IMR-90 (cell line): ENCODE measurements around the gene PRDX5. TPM values are rescaled to one million over a fixed set of nuclear protein-coding genes. Genes with fewer than 3 reads are reported as not detected.
A peak's percentile ranks its signal among the peaks of the same experiment; 100 is the strongest.

Source experiments
- ATAC-seq: fragments of 200-7000 bp; cut with Tn5 transposase; 2 replicates; pipeline ENCODE4 v1.9.1; 2020; ENCODE audit warnings: low read depth, mild to moderate bottlenecking, moderate library complexity
- BruUV-seq: library from RNA; stranded (reverse); fragments of 400-500 nt; replicated peaks from 2 replicates; lab custom pipeline; 2021; lab: Mats Ljungman, UMichigan
- CTCF ChIA-PET: fragments of 300-600 bp; formaldehyde crosslinking; extraction: SDS; loops from one replicate; lab custom pipeline; 2021; ENCODE audit warnings: antibody characterized with exemption; lab: Yijun Ruan, JAX
- POLR2A ChIA-PET: fragments of 300-600 bp; sonication (Branson Sonifier 250); formaldehyde crosslinking; loops from one replicate; lab custom pipeline; 2022; ENCODE audit warnings: antibody characterized with exemption; ENCODE audit not compliant: unreplicated experiment; lab: Charles Lee
- DNase-seq: peaks from one replicate; pipeline ENCODE4 v3.0.0; 2013
- H2AFZ ChIP-seq: replicated peaks from 2 replicates; pipeline ENCODE3; 2013; ENCODE audit warnings: low read length, mild to moderate bottlenecking; ENCODE audit not compliant: poor library complexity
- H2AK5ac ChIP-seq: 2 replicates; pipeline ENCODE4 v1.6.1; 2013; ENCODE audit warnings: low read depth, low read length, inconsistent platforms
- H2AK9ac ChIP-seq: replicated peaks from 2 replicates; pipeline ENCODE3; 2013; ENCODE audit warnings: mild to moderate bottlenecking, low read depth, low read length, moderate library complexity; ENCODE audit not compliant: poor library complexity
- H2BK120ac ChIP-seq: 2 replicates; pipeline ENCODE4 v1.6.1; 2013; ENCODE audit warnings: low read depth, low read length, inconsistent platforms
- H2BK15ac ChIP-seq: 3 replicates; pipeline ENCODE4 v1.6.1; 2013; ENCODE audit warnings: low read depth, low read length, inconsistent platforms
- H2BK20ac ChIP-seq: 2 replicates; pipeline ENCODE4 v1.6.1; 2013; ENCODE audit warnings: low read depth, mild to moderate bottlenecking, inconsistent platforms, low read length, moderate library complexity
- H2BK5ac ChIP-seq: 2 replicates; pipeline ENCODE4 v1.6.1; 2013; ENCODE audit warnings: mild to moderate bottlenecking, low read depth, low read length, inconsistent platforms; ENCODE audit not compliant: poor library complexity, severe bottlenecking
- H3K14ac ChIP-seq: replicated peaks from 2 replicates; pipeline ENCODE4 v1.6.1; 2013; ENCODE audit warnings: low read depth, low read length, inconsistent platforms
- H3K18ac ChIP-seq: 2 replicates; pipeline ENCODE4 v1.6.1; 2013; ENCODE audit warnings: low read depth, low read length, control low read depth
- H3K23ac ChIP-seq: 2 replicates; pipeline ENCODE4 v1.6.1; 2013; ENCODE audit warnings: low read depth, low read length, inconsistent platforms
- H3K27ac ChIP-seq: 2 replicates; pipeline ENCODE4 v1.5.1; 2013; ENCODE audit warnings: mild to moderate bottlenecking, control low read depth, low read length; ENCODE audit not compliant: insufficient read depth
- H3K27me3 ChIP-seq: 2 replicates; pipeline ENCODE4 v1.6.1; 2013; ENCODE audit warnings: low read length; ENCODE audit not compliant: control insufficient read depth, insufficient read depth
- H3K36me3 ChIP-seq: 2 replicates; pipeline ENCODE4 v1.6.1; 2013; ENCODE audit warnings: low read length, mixed read lengths; ENCODE audit not compliant: control insufficient read depth, insufficient read depth
- H3K4ac ChIP-seq: 2 replicates; pipeline ENCODE4 v1.6.1; 2013; ENCODE audit warnings: low read depth, low read length, inconsistent platforms
- H3K4me1 ChIP-seq: 2 replicates; pipeline ENCODE4 v1.6.1; 2013; ENCODE audit warnings: low read length, mixed read lengths; ENCODE audit not compliant: control insufficient read depth, insufficient read depth
- H3K4me2 ChIP-seq: 2 replicates; pipeline ENCODE4 v1.6.1; 2013; ENCODE audit warnings: low read depth, mild to moderate bottlenecking, control low read depth, low read length, moderate library complexity
- H3K4me3 ChIP-seq: 2 replicates; pipeline ENCODE4 v1.5.1; 2013; ENCODE audit warnings: low read depth, mild to moderate bottlenecking, control low read depth, low read length, moderate library complexity; ENCODE audit not compliant: insufficient read depth
- H3K56ac ChIP-seq: 2 replicates; pipeline ENCODE4 v1.6.1; 2013; ENCODE audit warnings: low read length, inconsistent platforms; ENCODE audit not compliant: insufficient read depth; ENCODE audit errors: extremely low read depth
- H3K79me1 ChIP-seq, 2 experiments: 2 replicates each; pipeline ENCODE4 v1.6.1; 2013; ENCODE audit warnings: low read length in 2 of 2, inconsistent platforms in 1 of 2, low read depth in 1 of 2
- H3K9ac ChIP-seq: 2 replicates; pipeline ENCODE4 v1.6.1; 2013; ENCODE audit warnings: low read depth, low read length, control low read depth
- H3K9me1 ChIP-seq: 2 replicates; pipeline ENCODE4 v1.6.1; 2013; ENCODE audit warnings: low read length, inconsistent platforms; ENCODE audit not compliant: insufficient read depth
- H3K9me3 ChIP-seq: 2 replicates; pipeline ENCODE4 v1.6.1; 2013; ENCODE audit warnings: low read length; ENCODE audit not compliant: control insufficient read depth, insufficient read depth
- H4K20me1 ChIP-seq: 2 replicates; pipeline ENCODE4 v1.6.1; 2013; ENCODE audit warnings: low read length, inconsistent platforms; ENCODE audit not compliant: insufficient read depth
- H4K5ac ChIP-seq: 2 replicates; pipeline ENCODE4 v1.6.1; 2013; ENCODE audit warnings: mild to moderate bottlenecking, low read depth, low read length, control low read depth
- H4K8ac ChIP-seq, 2 experiments: 2 replicates each; pipeline ENCODE4 v1.6.1; 2013; ENCODE audit warnings: low read depth in 2 of 2, low read length in 2 of 2, control low read depth in 1 of 2, inconsistent platforms in 1 of 2
- H4K91ac ChIP-seq: 2 replicates; pipeline ENCODE4 v1.6.1; 2013; ENCODE audit warnings: low read depth, low read length, inconsistent platforms; ENCODE audit not compliant: insufficient read depth
- BHLHE40 ChIP-seq: fragments of 150-350 bp; IDR thresholded peaks from 2 replicates; pipeline ENCODE4 v1.6.1; 2016; ENCODE audit warnings: mild to moderate bottlenecking, low read depth, low read length
- CEBPB ChIP-seq: IDR thresholded peaks from 2 replicates; pipeline ENCODE4 v1.6.1; 2012; ENCODE audit warnings: low read depth, low read length, improper control_type of control experiment
- FOS ChIP-seq: fragments of 150-350 bp; IDR thresholded peaks from 2 replicates; pipeline ENCODE4 v1.6.1; 2016; ENCODE audit warnings: low read depth, low read length
- MXI1 ChIP-seq: IDR thresholded peaks from 2 replicates; pipeline ENCODE4 v1.6.1; 2012; ENCODE audit warnings: low read depth, mild to moderate bottlenecking, low read length, moderate library complexity, borderline replicate concordance
- NFE2L2 ChIP-seq: fragments of 150-350 bp; IDR thresholded peaks from 2 replicates; pipeline ENCODE4 v1.6.1; 2016; ENCODE audit warnings: low read depth, mild to moderate bottlenecking, low read length
- RFX5 ChIP-seq: IDR thresholded peaks from 2 replicates; pipeline ENCODE4 v1.8.0; 2012; ENCODE audit warnings: low read depth, mild to moderate bottlenecking, low read length, moderate library complexity
- SMC3 ChIP-seq: fragments of 150-350 bp; IDR thresholded peaks from 2 replicates; pipeline ENCODE4 v1.6.1; 2016; ENCODE audit warnings: low read depth, mild to moderate bottlenecking, antibody characterized with exemption, low read length, moderate library complexity
- USF2 ChIP-seq: fragments of 150-350 bp; IDR thresholded peaks from 2 replicates; pipeline ENCODE4 v1.6.1; 2017; ENCODE audit warnings: mild to moderate bottlenecking, antibody characterized with exemption, low read length, low read depth
- WGBS, 2 experiments: methylation state at CpG; one replicate each; pipeline versions ENCODE4 v1.1.5 to v1.1.7; 2013; ENCODE audit warnings: missing lambda C conversion rate in 2 of 2; ENCODE audit not compliant: insufficient read length in 1 of 2; ENCODE audit errors: extremely low coverage in 2 of 2; 5-methylcytosine and 5-hydroxymethylcytosine counted together
- dilution Hi-C: fragments of 300-500 bp; cut with HindIII; formaldehyde crosslinking; loops from one replicate; pipeline ENCODE4 v1.14.3; 2018; ENCODE audit warnings: low sequenced_read_pairs; ENCODE audit not compliant: unreplicated experiment
- in situ Hi-C: fragments of 300-500 bp; cut with MboI; formaldehyde crosslinking; loops from 3 replicates; pipeline ENCODE4 v1.14.3; 2019; ENCODE audit warnings: low sequenced_read_pairs, inconsistent platforms, mixed read lengths
- intact Hi-C: fragments of 100-400 bp; cut with micrococcal nuclease; formaldehyde crosslinking; loops from 2 replicates; pipeline ENCODE4 v1.10.0; 2022
- polyA plus RNA-seq, 3 experiments: library from polyadenylated mRNA; depleted of rRNA; stranded (reverse); fragments of >200 nt; gene quantifications; 2 replicates each; pipeline ENCODE4 v1.2.3, GENCODE V29; 2012; ENCODE audit warnings: low replicate concordance in 1 of 3
- total RNA-seq: library from RNA; depleted of rRNA; stranded (reverse); fragments of >200 nt; gene quantifications from 2 replicates; pipeline ENCODE4 v1.2.3, GENCODE V29; 2012
- TF ChIP-seq, protein P1 (sequence below): conservative IDR thresholded peaks from 2 replicates; pipeline ENCODE4 v1.5.1; 2012; ENCODE audit warnings: mild to moderate bottlenecking, low read depth, low read length, improper control_type of control experiment

The PRDX5 gene
- total and polyA plus RNA-seq, 2 of the 4 experiments (the other 2 are of a cell fraction), result 120 to 292 TPM

GRCh38 chr11:64322925-64323260 lies 5.0 kb downstream of the PRDX5 start:
- dilution Hi-C loops (no loop called here), in situ Hi-C loops (no loop called here), intact Hi-C loops (no loop called here)
- no peak overlapping the region for H2BK20ac ChIP-seq
- no peak overlapping the region for H3K4me2 ChIP-seq
- H4K91ac ChIP-seq, result no peak overlapping the region
- no peak for ATAC-seq
- peak overlapping the region; percentile 23 for H2AK9ac ChIP-seq
- H3K9me3 ChIP-seq, result 0 out of 2 replicates have a peak, but pooled peaks cover 2% of the 10 kb centered on the region
- H3K14ac ChIP-seq, result no peak overlapping the region
- H2BK120ac ChIP-seq, result no peak overlapping the region
- no peak overlapping the region for H3K9ac ChIP-seq
- H4K20me1 ChIP-seq, result no peaks in the 10 kb centered on the region; the same call in 1 of the 2 replicates
- H3K36me3 ChIP-seq, result peaks cover 22% of the 10 kb centered on the region
- DNase-seq, result no peak
- H3K4ac ChIP-seq, result no peak overlapping the region
- H4K8ac ChIP-seq, result no peak overlapping the region
- no peak for TF ChIP-seq RFX5
- TF ChIP-seq CEBPB, result no peak
- TF ChIP-seq, protein P1, sequence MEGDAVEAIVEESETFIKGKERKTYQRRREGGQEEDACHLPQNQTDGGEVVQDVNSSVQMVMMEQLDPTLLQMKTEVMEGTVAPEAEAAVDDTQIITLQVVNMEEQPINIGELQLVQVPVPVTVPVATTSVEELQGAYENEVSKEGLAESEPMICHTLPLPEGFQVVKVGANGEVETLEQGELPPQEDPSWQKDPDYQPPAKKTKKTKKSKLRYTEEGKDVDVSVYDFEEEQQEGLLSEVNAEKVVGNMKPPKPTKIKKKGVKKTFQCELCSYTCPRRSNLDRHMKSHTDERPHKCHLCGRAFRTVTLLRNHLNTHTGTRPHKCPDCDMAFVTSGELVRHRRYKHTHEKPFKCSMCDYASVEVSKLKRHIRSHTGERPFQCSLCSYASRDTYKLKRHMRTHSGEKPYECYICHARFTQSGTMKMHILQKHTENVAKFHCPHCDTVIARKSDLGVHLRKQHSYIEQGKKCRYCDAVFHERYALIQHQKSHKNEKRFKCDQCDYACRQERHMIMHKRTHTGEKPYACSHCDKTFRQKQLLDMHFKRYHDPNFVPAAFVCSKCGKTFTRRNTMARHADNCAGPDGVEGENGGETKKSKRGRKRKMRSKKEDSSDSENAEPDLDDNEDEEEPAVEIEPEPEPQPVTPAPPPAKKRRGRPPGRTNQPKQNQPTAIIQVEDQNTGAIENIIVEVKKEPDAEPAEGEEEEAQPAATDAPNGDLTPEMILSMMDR, result no peak
- no peak for TF ChIP-seq FOS
- TF ChIP-seq NFE2L2, result no peak
- no peak for TF ChIP-seq SMC3
- TF ChIP-seq BHLHE40, result no peak
- no peak for TF ChIP-seq MXI1
- TF ChIP-seq USF2, result no peak
- H3K23ac ChIP-seq, result no peak overlapping the region
- peak overlapping the region; percentile 16 for H2BK5ac ChIP-seq
- no peak overlapping the region for H3K56ac ChIP-seq
- no peak overlapping the region for H3K18ac ChIP-seq
- peaks cover 10% of the 10 kb centered on the region for H3K4me1 ChIP-seq
- H2AFZ ChIP-seq, result no peak overlapping the region
- WGBS, 2 experiments, result 100% methylated on average over 2 of the region's 7 CpGs; no CpG with 5 or more reads in 1 of the 2 experiments
- BruUV-seq, result no TSS peak
- no peak overlapping the region for H2AK5ac ChIP-seq
- H3K79me1 ChIP-seq, result peaks cover 7 to 25% of the 10 kb centered on the region in 2 experiments
- H3K9me1 ChIP-seq, result peaks cover 14% of the 10 kb centered on the region
- ChIA-PET POLR2A (no interaction called here), CTCF (interaction anchor here (1.5 kb wide), 1 partner anchor 9 kb away, joined by 4 read pairs; no protein-coding TSS in a partner anchor)
- H3K27me3 ChIP-seq, result no peaks in the 10 kb centered on the region; the same call in 1 of the 2 replicates
- H4K5ac ChIP-seq, result no peak overlapping the region
- H2BK15ac ChIP-seq, result no peak overlapping the region
- no peak overlapping the region for H3K27ac ChIP-seq
- H3K4me3 ChIP-seq, result no peak overlapping the region
